Neural progenitor cell (in vitro differentiated cells): ENCODE measurements around the gene KLF13.

ENCODE experiments used
- CTCF ChIP-seq: fragments of 200-600 bp; sonication (generic); IDR thresholded peaks from 2 replicates; pipeline ENCODE4 v1.5.1; 2017; ENCODE audit warnings: antibody characterized with exemption, mild to moderate bottlenecking
- EZH2 ChIP-seq: fragments of 200-600 bp; sonication (generic); IDR thresholded peaks from 2 replicates; pipeline ENCODE4 v1.6.1; 2017; ENCODE audit warnings: antibody characterized with exemption, mild to moderate bottlenecking, moderate library complexity
- EZH2phosphoT487 ChIP-seq: fragments of 200-600 bp; sonication (generic); IDR thresholded peaks from 2 replicates; pipeline ENCODE4 v1.6.1; 2017; ENCODE audit warnings: antibody characterized with exemption

GRCh38 chr15:31332681-31333071, 6.0 kb downstream of the KLF13 start:
- TF ChIP-seq CTCF (no peak), EZH2phosphoT487 (no peak), EZH2 (no peak)
